ENCODE measurements around the gene CGRRF1.
A peak's percentile ranks its signal among the peaks of the same experiment; 100 is the strongest.

Gene CGRRF1

GRCh38 chr14:54509546-54510501, at the start of gene CGRRF1:
Gene CGRRF1, plus strand, starts transcription at chr14:54509906. Its CDS starts 54 bp downstream, at chr14:54509960.
- peak; percentile 84 for DNase-seq (ENCODE audit: low spot score)

GRCh38 chr14:54462048-54462447, 47.7 kb upstream of the CGRRF1 start:
- no peak for DNase-seq (ENCODE audit: low spot score)

GRCh38 chr14:54465654-54466053, 44.1 kb upstream of the CGRRF1 start:
- DNase-seq (ENCODE audit: low spot score), result no peak

GRCh38 chr14:54467280-54467679, 42.4 kb upstream of the CGRRF1 start:
- DNase-seq (ENCODE audit: low spot score), result no peak

GRCh38 chr14:54470701-54471100, 39.0 kb upstream of the CGRRF1 start:
- no peak for DNase-seq (ENCODE audit: low spot score)

GRCh38 chr14:54471641-54472040, 38.1 kb upstream of the CGRRF1 start:
- DNase-seq (ENCODE audit: low spot score), result no peak

GRCh38 chr14:54472315-54472714, 37.4 kb upstream of the CGRRF1 start:
- DNase-seq (ENCODE audit: low spot score), result no peak

GRCh38 chr14:54474232-54474793, 35.4 kb upstream of the CGRRF1 start:
- DNase-seq (ENCODE audit: low spot score), result no peak

GRCh38 chr14:54475187-54475899, 34.4 kb upstream of the CGRRF1 start:
- no peak for DNase-seq (ENCODE audit: low spot score)

- DNase-seq (ENCODE audit: low spot score), result no peak
These were observed 33.8 kb upstream of the CGRRF1 start for GRCh38 chr14:54475911-54476310.

- DNase-seq (ENCODE audit: low spot score), result no peak
These were observed 31.0 kb upstream of the CGRRF1 start for GRCh38 chr14:54478636-54479215.

- no peak for DNase-seq (ENCODE audit: low spot score)
These were observed 28.7 kb upstream of the CGRRF1 start for GRCh38 chr14:54480830-54481562.

GRCh38 chr14:54481695-54482094, 28.0 kb upstream of the CGRRF1 start:
- no peak for DNase-seq (ENCODE audit: low spot score)

- DNase-seq (ENCODE audit: low spot score), result peak; percentile 31
These were observed 26.5 kb upstream of the CGRRF1 start for GRCh38 chr14:54483073-54483745.

- no peak for DNase-seq (ENCODE audit: low spot score)
These were observed 25.9 kb upstream of the CGRRF1 start for GRCh38 chr14:54483846-54484245.

GRCh38 chr14:54486685-54487084, 23.0 kb upstream of the CGRRF1 start:
- DNase-seq (ENCODE audit: low spot score), result no peak

- peak; percentile 52 for DNase-seq (ENCODE audit: low spot score)
These were observed 21.9 kb upstream of the CGRRF1 start for GRCh38 chr14:54487771-54488170.

- DNase-seq (ENCODE audit: low spot score), result no peak
These were observed 21.4 kb upstream of the CGRRF1 start for GRCh38 chr14:54488318-54488645.

GRCh38 chr14:54488646-54489317, 20.9 kb upstream of the CGRRF1 start, which contains the start of gene GMFB:
Gene GMFB, minus strand, starts transcription at chr14:54488980. Its CDS starts 53 bp downstream, at chr14:54488927.
- peak; percentile 70 for DNase-seq (ENCODE audit: low spot score)

GRCh38 chr14:54489318-54489683, 20.4 kb upstream of the CGRRF1 start:
- no peak for DNase-seq (ENCODE audit: low spot score)
